Right lobe of liver (tissue), 6 donors: ENCODE results near the gene SSR4. TPM values are rescaled to one million over a fixed set of nuclear protein-coding genes. Genes with fewer than 3 reads are reported as not detected.

ENCODE experiments used
- ATAC-seq, 4 donors: fragments of 200-7000 bp; cut with Tn5 transposase; one replicate each; pipeline ENCODE4 v1.9.1; 2020; ENCODE audit warnings: mild to moderate bottlenecking in 4 of 4, moderate library complexity in 4 of 4
- DNase-seq, 3 donors: peaks; one replicate each; pipeline ENCODE4 v3.0.0-alpha.2; 2020
- H3K27ac ChIP-seq, 3 donors: fragments of 200-600 bp; one replicate each; pipeline ENCODE4 v1.8.0; 2022
- H3K27me3 ChIP-seq, 2 donors: fragments of 200-600 bp; one replicate each; pipeline ENCODE4 v1.8.0; 2022
- H3K36me3 ChIP-seq, 4 donors: fragments of 200-600 bp; sonication (generic) in 1 of 4; one replicate each; pipeline versions ENCODE4 v1.5.1 to v1.8.0; 2017 to 2022; ENCODE audit warnings: control low read depth in 1 of 4
- H3K4me1 ChIP-seq, 4 donors: fragments of 200-600 bp; sonication (generic) in 1 of 4; one replicate each; pipeline versions ENCODE4 v1.5.1 to v1.8.0; 2017 to 2022; ENCODE audit warnings: control low read depth in 1 of 4
- H3K4me3 ChIP-seq, 3 donors: fragments of 200-600 bp; one replicate each; pipeline ENCODE4 v1.8.0; 2022
- H3K9me3 ChIP-seq, 4 donors: fragments of 200-600 bp; sonication (generic) in 1 of 4; one replicate each; pipeline versions ENCODE4 v1.5.1 to v1.8.0; 2017 to 2022; ENCODE audit warnings: control low read depth in 1 of 4
- POLR2A ChIP-seq: fragments of 450-650 bp; IDR thresholded peaks from one replicate; pipeline ENCODE4 v1.6.1; 2017; ENCODE audit warnings: antibody characterized with exemption, mild to moderate bottlenecking
- WGBS: methylation state at CpG from one replicate; pipeline ENCODE4 v1.1.6; 2018; ENCODE audit warnings: low coverage, low lambda C conversion rate; ENCODE audit not compliant: insufficient coverage; ENCODE audit errors: missing lambda C conversion rate; 5-methylcytosine and 5-hydroxymethylcytosine counted together
- intact Hi-C, 2 donors: fragments of 100-400 bp; cut with DNase I; formaldehyde crosslinking; loops; one replicate each; pipeline versions ENCODE4 v1.11.2 to v1.14.1; 2022
- total RNA-seq, 6 experiments: library from RNA; depleted of rRNA in 2 of 6; stranded (reverse); fragments of >200 nt in 2 of 6; fragmentation: NEBNext Ultra II Directional in 3 of 6; extraction: Animal tissue kit (Norgen Biotek cat#: 25700) in 3 of 6; gene quantifications; one replicate each; pipeline versions ENCODE4 v1.1.0 to v1.2.4, GENCODE V29; 2016 to 2023
- TF ChIP-seq, protein P1 (sequence below), 4 donors: fragments of 200-600 bp in 3 of 4; fragments of 450-650 bp in 1 of 4; IDR thresholded peaks; one replicate each; pipeline versions ENCODE4 v1.5.1 to v1.8.0; 2016 to 2022; ENCODE audit warnings: antibody characterized with exemption in 4 of 4, mild to moderate bottlenecking in 2 of 4
- donor health status: DM: no; HTN: yes; CAD: no.
- donor health status: DM: no; HTN: no; CAD: no.
- donor health status: DM: no; HTN: no; CAD: no.
- donor health status: DM: no; HTN: yes; CAD: no.
- donor health status: DM: no; HTN: yes; CAD: no.

SSR4 gene
- total RNA-seq, 6 experiments from 2014 or later = 150 to 221 (median 205) TPM

DNA sequence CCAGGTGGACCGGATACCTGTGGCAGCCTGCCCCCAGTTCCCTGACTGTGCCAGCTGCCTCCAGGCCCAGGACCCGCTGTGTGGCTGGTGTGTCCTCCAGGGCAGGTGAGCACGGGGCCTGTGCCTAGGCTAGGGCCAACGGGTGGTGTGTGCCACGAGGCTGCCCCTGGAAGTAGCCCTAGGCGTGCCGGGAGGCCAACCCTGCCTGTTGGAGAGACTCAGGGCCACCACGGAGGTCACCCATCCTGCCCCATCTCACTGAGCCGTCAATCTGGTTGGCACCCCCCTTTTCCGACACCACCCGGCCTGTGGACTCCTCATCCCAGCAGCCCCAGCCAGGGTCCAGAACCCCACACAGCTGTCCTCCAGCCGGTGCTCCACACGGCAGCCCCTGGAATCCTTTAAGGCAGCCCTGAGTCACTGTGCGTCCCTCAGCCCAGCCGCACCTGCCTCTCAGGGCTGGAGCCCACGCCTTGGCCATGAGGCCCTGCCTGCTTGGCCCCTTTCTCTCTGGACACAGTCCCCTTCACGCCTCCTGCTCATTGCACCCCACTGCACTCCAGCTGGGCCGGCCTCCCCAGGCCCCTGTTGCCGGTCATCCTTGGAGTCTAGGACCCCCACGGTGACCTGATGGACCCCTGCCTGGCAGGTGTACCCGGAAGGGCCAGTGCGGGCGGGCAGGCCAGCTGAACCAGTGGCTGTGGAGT lies 25.2 kb upstream of the SSR4 start:
- ATAC-seq (no peak), DNase-seq (peak in 1 of 3 donors; percentile 13)
- WGBS = 84% methylated on average over 7 of the region's 23 CpGs
- no peaks in the 10 kb centered on the region for H3K4me1 ChIP-seq
- intact Hi-C loops = loop anchor here in 1 of 2 donors (5.0 kb wide), 1 partner anchor 178 kb away; no protein-coding TSS in a partner anchor
- H3K27me3 ChIP-seq = no peaks in the 10 kb centered on the region
- H3K9me3 ChIP-seq = no peaks in the 10 kb centered on the region
- no peak for TF ChIP-seq POLR2A
- TF ChIP-seq, protein P1, sequence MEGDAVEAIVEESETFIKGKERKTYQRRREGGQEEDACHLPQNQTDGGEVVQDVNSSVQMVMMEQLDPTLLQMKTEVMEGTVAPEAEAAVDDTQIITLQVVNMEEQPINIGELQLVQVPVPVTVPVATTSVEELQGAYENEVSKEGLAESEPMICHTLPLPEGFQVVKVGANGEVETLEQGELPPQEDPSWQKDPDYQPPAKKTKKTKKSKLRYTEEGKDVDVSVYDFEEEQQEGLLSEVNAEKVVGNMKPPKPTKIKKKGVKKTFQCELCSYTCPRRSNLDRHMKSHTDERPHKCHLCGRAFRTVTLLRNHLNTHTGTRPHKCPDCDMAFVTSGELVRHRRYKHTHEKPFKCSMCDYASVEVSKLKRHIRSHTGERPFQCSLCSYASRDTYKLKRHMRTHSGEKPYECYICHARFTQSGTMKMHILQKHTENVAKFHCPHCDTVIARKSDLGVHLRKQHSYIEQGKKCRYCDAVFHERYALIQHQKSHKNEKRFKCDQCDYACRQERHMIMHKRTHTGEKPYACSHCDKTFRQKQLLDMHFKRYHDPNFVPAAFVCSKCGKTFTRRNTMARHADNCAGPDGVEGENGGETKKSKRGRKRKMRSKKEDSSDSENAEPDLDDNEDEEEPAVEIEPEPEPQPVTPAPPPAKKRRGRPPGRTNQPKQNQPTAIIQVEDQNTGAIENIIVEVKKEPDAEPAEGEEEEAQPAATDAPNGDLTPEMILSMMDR (IDR thresholded peaks at IDR 0.05) = no peak
- H3K4me3 ChIP-seq = no peak overlapping the region
- no peak overlapping the region for H3K27ac ChIP-seq
- no peaks in the 10 kb centered on the region for H3K36me3 ChIP-seq

- intact Hi-C loops = loop anchor here in 1 of 2 donors (5.0 kb wide), 1 partner anchor 177 kb away; no protein-coding TSS in a partner anchor
- WGBS = 79% methylated on average over 6 of the region's 25 CpGs
- Histone ChIP-seq H3K9me3 (no peaks in the 10 kb centered on the region), H3K4me1 (no peaks in the 10 kb centered on the region), H3K36me3 (no peaks in the 10 kb centered on the region), H3K4me3 (no peak overlapping the region), H3K27ac (no peak overlapping the region), H3K27me3 (no peaks in the 10 kb centered on the region)
- TF ChIP-seq, protein P1 (IDR thresholded peaks at IDR 0.05) = no peak
- no peak for TF ChIP-seq POLR2A
- ATAC-seq (no peak), DNase-seq (peak in 1 of 3 donors; percentile 15)
Observed at GRCh38 chrX:153769865-153770600, 24.4 kb upstream of the SSR4 start.

DNA sequence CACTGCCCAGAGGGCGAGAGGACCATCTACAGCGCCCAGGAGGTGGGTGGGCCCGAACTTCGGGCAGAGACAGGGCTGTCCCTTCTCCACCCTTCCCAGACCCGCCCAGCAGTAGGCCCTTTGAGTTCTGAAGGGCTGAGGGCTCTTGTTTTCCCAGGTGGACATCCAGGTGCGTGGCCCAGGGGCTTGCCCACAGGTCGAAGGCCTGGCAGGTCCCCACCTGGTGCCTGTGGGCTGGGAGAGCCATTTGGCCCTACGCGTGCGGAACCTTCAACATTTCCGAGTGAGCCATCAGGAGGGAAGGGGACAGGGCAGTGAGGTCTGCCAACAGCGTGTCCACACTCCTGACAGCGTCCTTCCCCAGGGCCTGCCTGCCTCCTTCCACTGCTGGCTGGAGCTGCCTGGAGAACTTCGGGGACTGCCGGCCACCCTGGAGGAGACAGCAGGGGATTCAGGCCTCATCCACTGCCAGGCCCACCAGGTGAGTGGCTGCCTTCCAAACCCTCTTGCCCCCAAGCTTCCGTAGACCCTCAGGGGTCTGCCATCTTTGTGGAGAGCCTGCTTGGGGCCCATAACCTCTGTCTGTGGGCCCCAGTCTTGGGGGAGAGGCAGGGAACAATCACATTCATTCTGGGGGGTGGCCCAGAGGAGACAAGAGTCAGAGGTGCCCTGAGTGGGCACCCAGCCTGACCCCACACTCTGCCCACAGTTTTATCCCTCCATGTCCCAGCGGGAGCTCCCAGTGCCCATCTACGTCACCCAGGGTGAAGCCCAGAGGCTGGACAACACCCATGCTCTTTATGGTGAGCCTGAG lies 23.7 kb upstream of the SSR4 start:
- Histone ChIP-seq H3K36me3 (no peaks in the 10 kb centered on the region), H3K9me3 (no peaks in the 10 kb centered on the region), H3K27ac (no peak overlapping the region), H3K4me1 (no peaks in the 10 kb centered on the region), H3K4me3 (no peak overlapping the region), H3K27me3 (no peaks in the 10 kb centered on the region)
- 20% methylated on average over 1 of the region's 18 CpGs for WGBS
- intact Hi-C loops = no loop called here
- peak in 2 of 3 donors; percentile 16 to 37 for DNase-seq
- TF ChIP-seq, protein P1 (IDR thresholded peaks at IDR 0.05) = no peak
- no peak for TF ChIP-seq POLR2A
- no peak for ATAC-seq

DNA sequence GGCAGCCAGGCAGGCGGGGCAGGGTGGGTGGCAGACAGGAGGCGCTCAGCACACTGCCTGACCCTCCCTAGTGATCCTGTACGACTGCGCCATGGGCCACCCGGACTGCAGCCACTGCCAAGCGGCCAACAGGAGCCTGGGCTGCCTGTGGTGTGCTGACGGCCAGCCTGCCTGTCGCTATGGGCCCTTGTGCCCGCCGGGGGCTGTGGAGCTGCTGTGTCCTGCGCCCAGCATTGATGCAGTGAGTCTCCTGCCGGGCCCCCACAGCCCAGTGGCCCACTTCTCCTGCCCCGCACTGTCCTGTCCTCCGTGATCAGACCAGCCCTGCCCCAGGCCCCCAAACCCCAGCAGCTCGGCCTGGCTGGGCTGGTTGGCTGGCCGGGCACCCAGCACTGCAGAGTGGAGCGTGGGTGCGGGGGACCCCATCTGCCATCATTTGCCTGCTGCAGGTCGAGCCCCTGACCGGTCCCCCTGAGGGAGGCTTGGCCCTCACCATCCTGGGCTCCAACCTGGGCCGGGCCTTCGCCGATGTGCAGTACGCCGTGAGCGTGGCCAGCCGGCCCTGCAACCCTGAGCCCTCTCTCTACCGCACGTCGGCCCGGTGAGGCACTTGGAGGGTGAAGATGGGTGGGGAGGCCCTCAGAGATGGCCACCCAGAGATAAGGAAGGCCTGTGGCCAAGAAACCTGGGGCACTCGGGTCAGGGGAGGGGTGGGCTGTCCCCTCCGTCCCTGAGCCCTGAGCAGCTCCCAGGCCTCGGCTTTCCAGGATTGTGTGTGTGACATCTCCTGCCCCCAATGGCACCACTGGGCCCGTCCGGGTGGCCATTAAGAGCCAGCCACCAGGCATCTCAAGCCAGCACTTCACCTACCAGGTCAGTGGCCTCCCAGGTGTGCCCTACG lies 22.8 kb upstream of the SSR4 start:
- Histone ChIP-seq H3K9me3 (no peaks in the 10 kb centered on the region), H3K27ac (no peak overlapping the region), H3K36me3 (no peaks in the 10 kb centered on the region), H3K4me3 (no peak overlapping the region), H3K27me3 (no peaks in the 10 kb centered on the region), H3K4me1 (no peaks in the 10 kb centered on the region)
- no peak for TF ChIP-seq POLR2A
- TF ChIP-seq, protein P1 (IDR thresholded peaks at IDR 0.05) = no peak
- intact Hi-C loops = no loop called here
- DNase-seq (peak; percentile 17 to 41 (median 25)), ATAC-seq (no peak)
- WGBS = no CpG with 5 or more reads among the region's 37 CpGs
